ENCODE results near the gene C3orf20. TPM values are rescaled to one million over a fixed set of nuclear protein-coding genes. Genes with fewer than 3 reads are reported as not detected.

C3orf20 gene
- total RNA-seq, 1 donor from 2014 or later = not detected

DNA sequence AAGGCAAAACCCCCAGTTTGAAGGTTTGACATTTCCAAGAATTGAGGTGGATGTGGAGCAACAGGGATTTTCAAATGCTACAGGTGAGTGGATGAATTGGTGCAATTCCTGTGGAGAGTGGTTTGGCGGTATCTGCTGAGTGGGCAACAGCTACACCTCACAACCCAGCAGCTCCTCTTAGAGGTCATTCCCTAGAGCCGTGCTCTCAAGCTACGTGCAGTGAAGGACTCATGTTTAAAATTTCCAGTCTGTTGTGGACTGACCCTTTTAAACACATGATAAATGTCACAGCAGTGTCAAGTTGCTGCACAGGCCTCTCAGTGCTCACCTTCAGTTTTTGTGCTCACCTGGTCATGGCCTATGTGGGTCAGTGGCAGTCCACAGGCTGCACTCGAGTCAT is 9.5 kb downstream of the C3orf20 start:
- Mint-ChIP-seq H3K4me1 (ENCODE audit: low read depth, unreplicated experiment) (no peaks in the 10 kb centered on the region), H3K9me3 (ENCODE audit: unreplicated experiment) (no peaks in the 10 kb centered on the region), H3K36me3 (ENCODE audit: unreplicated experiment) (no peaks in the 10 kb centered on the region), H3K4me3 (ENCODE audit: unreplicated experiment) (no peak overlapping the region), H3K27ac (ENCODE audit: unreplicated experiment) (no peak overlapping the region), H3K27me3 (ENCODE audit: unreplicated experiment) (peaks cover 4% of the 10 kb centered on the region)
- no peak for TF ChIP-seq CTCF (IDR thresholded peaks at IDR 0.05; ENCODE audit: partially characterized antibody, unreplicated experiment)
- DNase-seq = no peak

GRCh38 chr3:14685179-14685578 is 10.2 kb downstream of the C3orf20 start:
- H3K36me3 Mint-ChIP-seq (ENCODE audit: unreplicated experiment) = no peaks in the 10 kb centered on the region
- no peak for DNase-seq
- H3K27ac Mint-ChIP-seq (ENCODE audit: unreplicated experiment) = no peak overlapping the region
- peaks cover 4% of the 10 kb centered on the region for H3K27me3 Mint-ChIP-seq (ENCODE audit: unreplicated experiment)
- H3K9me3 Mint-ChIP-seq (ENCODE audit: unreplicated experiment) = no peaks in the 10 kb centered on the region
- no peak for TF ChIP-seq CTCF (IDR thresholded peaks at IDR 0.05; ENCODE audit: partially characterized antibody, unreplicated experiment)
- no peaks in the 10 kb centered on the region for H3K4me1 Mint-ChIP-seq (ENCODE audit: low read depth, unreplicated experiment)
- no peak overlapping the region for H3K4me3 Mint-ChIP-seq (ENCODE audit: unreplicated experiment)

GRCh38 chr3:14687360-14687759 is 12.4 kb downstream of the C3orf20 start:
- Mint-ChIP-seq H3K27me3 (ENCODE audit: unreplicated experiment) (peaks cover 4% of the 10 kb centered on the region), H3K4me1 (ENCODE audit: low read depth, unreplicated experiment) (no peaks in the 10 kb centered on the region), H3K9me3 (ENCODE audit: unreplicated experiment) (no peaks in the 10 kb centered on the region), H3K36me3 (ENCODE audit: unreplicated experiment) (no peaks in the 10 kb centered on the region), H3K4me3 (ENCODE audit: unreplicated experiment) (no peak overlapping the region), H3K27ac (ENCODE audit: unreplicated experiment) (no peak overlapping the region)
- TF ChIP-seq CTCF (IDR thresholded peaks at IDR 0.05; ENCODE audit: partially characterized antibody, unreplicated experiment) = no peak
- DNase-seq = no peak

DNA sequence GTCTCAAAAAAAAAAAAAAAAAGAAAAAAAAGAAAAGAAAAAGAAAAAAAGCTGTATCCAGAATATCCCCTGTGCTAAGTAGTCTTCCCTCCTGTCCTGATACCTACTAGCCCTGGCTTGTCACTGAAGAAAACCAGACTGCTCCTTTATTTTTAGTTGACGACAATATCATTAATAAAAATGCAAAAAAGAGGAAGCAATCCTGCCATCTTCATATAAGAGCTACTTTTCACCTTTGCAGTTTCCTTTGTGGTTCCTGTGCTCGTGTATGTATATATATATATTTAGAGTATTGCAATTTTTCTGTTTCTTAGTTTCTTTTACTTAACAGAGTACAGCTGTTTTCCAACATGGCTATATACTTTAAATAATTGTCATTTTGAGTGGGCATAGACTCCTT is 13.6 kb downstream of the C3orf20 start:
- Mint-ChIP-seq H3K27me3 (ENCODE audit: unreplicated experiment) (peaks cover 4% of the 10 kb centered on the region), H3K36me3 (ENCODE audit: unreplicated experiment) (peaks cover 8% of the 10 kb centered on the region), H3K9me3 (ENCODE audit: unreplicated experiment) (no peaks in the 10 kb centered on the region), H3K27ac (ENCODE audit: unreplicated experiment) (no peak overlapping the region), H3K4me1 (ENCODE audit: low read depth, unreplicated experiment) (no peaks in the 10 kb centered on the region), H3K4me3 (ENCODE audit: unreplicated experiment) (no peak overlapping the region)
- no peak for TF ChIP-seq CTCF (IDR thresholded peaks at IDR 0.05; ENCODE audit: partially characterized antibody, unreplicated experiment)
- no peak for DNase-seq

GRCh38 chr3:14689247-14689980 is 14.5 kb downstream of the C3orf20 start:
- TF ChIP-seq CTCF (IDR thresholded peaks at IDR 0.05; ENCODE audit: partially characterized antibody, unreplicated experiment) = no peak
- H3K27me3 Mint-ChIP-seq (ENCODE audit: unreplicated experiment) = peaks cover 4% of the 10 kb centered on the region
- H3K4me1 Mint-ChIP-seq (ENCODE audit: low read depth, unreplicated experiment) = no peaks in the 10 kb centered on the region
- H3K36me3 Mint-ChIP-seq (ENCODE audit: unreplicated experiment) = peaks cover 16% of the 10 kb centered on the region
- no peak overlapping the region for H3K27ac Mint-ChIP-seq (ENCODE audit: unreplicated experiment)
- no peak overlapping the region for H3K4me3 Mint-ChIP-seq (ENCODE audit: unreplicated experiment)
- no peaks in the 10 kb centered on the region for H3K9me3 Mint-ChIP-seq (ENCODE audit: unreplicated experiment)
- DNase-seq = no peak

Measured in glutamatergic neuron (in vitro differentiated cells).